Stimulated activated CD8-positive, alpha-beta memory T cell treated with anti-CD3 and anti-CD28 coated beads, Interleukin-7, amount 100 ng/mL, for 1 hour (primary cell): ENCODE measurements around the gene OLFML1.

ENCODE experiments used
- DNase-seq, 2 donors: peaks; one replicate each; pipeline ENCODE4 v3.0.0-alpha.2; 2020; ENCODE audit warnings: low read depth in 2 of 2

Gene OLFML1

DNA sequence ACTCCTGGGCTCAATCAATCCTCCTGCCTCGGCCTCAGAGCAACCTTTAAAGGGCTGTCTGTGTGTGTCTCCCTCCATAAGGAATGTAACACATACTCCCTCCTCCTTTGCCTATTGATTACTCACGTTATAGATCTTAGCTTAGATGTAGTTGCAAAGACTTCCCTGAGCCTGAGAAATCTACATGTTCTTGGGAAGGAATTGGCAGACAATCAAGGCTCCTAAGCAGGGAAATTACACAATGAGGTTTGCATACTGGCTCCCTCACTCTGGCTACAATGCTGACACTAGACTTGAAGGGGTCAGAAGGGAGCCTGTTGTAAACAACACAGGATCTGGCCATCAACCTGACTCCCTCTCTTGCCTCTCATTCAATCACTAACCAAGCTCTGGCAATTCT lies 5.2 kb upstream of the OLFML1 start:
- DNase-seq, result no peak

- no peak for DNase-seq
Observed at GRCh38 chr11:7484131-7484530, 1.2 kb upstream of the OLFML1 start.

DNA sequence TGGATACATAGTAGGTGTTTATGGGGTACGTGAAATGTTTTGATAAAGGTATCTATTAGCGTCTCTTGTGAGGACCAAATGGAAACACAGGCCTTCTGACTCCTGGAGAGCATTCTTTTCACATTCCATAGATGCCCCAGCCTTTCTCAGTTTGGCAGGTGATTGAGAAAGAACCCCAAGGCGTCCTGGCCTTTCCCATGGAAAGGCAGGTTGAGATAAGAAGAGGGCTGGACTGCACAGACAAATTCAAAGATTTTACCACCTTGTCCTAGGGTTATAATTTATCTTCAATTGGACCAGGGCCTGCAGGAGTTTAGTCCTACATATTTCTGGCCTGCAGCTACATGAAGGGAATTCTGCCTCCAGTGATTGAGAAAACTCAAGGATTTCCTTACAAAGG lies 661 bp upstream of the OLFML1 start:
- DNase-seq, result no peak

DNA sequence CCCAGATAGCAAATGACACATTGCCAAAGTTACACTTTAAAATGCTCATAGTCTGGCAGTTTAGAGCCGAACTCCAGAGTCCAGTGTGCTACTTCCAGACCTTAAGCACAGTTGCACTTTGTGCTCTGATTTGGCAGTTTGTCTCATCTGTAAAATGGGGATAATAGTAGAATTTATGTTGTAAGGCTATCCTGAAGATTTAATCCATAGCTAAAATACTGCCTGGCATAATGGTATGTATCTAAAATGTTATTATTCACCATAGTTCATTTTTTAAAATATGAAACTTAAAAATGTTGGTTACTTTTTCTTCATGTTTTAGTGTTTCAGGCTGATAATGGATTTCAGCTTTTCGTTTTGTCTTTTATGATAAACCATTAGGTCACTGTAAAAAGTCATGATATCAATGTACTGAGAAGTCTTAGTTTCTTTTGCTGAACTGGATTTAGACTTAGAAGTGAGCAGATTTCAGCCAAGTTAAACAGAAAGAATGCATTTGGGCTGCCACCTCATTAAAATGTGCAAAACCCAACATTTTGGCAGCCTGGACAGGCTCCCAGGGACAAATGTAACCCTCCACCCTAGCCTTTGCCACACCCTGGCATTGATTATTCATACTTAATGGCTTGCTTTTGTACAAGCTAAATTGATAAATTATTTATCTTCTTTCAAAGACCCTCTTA lies 933 bp downstream of the OLFML1 start:
- DNase-seq, result no peak

DNA sequence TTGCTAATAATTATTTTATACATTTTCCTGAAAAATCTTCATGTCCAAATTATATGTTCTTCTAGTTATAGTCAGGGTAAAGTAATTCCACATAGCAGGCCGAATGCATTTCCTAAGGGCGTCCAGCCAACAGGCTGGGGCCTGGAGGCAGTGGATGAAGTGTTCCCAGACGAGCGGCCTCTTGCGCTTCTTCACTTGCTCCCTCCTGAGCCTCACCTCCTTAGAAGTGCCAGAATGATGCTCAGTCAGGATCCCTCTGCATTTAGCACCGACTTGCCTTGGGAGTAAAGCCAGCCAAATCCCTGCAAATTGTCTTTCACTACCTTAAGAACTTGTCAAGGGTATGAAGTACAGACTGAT lies 1.5 kb downstream of the OLFML1 start:
- DNase-seq, result no peak

GRCh38 chr11:7487360-7487759 lies 2.1 kb downstream of the OLFML1 start:
- DNase-seq, result no peak

DNA sequence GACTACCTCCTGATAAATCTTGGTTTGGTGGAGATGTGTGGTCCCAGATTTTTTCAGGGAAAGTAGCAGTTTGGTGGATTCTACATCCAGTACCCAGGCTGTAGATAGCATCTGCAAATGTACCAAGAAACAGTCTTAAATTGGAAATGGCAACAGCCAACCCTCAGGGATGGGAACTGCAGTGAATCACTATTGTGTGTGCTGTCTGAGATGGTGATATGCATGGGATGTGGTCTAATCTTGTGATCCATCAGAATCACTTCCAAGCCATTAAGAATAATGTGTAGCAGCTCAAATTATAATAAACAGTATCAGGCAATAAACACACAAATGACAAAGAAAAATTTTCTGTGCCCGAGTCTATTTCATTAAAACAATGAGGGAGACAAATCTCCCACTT lies 3.4 kb downstream of the OLFML1 start:
- no peak for DNase-seq

- DNase-seq, result no peak
Observed at GRCh38 chr11:7489376-7489775, 4.1 kb downstream of the OLFML1 start.

- DNase-seq, result no peak
Observed at GRCh38 chr11:7490054-7490453, 4.7 kb downstream of the OLFML1 start.

- DNase-seq, result no peak
Observed at GRCh38 chr11:7490535-7490934, 5.2 kb downstream of the OLFML1 start.

DNA sequence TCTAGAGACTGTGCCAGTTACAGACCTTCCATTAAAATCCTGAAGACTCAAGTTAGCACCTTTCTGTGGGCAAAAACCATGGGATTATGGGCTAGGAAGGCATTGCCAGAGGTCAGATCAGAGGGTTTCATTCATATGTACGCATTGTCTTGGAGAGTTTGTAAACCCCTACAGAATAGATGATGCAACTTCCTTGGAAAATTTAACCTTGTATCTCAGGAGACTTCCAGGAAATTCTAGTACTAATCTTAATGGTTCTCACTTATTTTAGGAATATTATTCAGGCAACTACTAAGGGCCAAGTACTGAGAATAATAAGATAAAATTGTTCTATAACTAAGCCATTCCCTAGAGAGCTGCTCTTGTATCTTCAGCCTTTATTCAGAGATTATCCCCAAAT lies 6.9 kb downstream of the OLFML1 start:
- DNase-seq, result no peak

GRCh38 chr11:7493670-7494069 lies 8.4 kb downstream of the OLFML1 start:
- DNase-seq, result no peak

DNA sequence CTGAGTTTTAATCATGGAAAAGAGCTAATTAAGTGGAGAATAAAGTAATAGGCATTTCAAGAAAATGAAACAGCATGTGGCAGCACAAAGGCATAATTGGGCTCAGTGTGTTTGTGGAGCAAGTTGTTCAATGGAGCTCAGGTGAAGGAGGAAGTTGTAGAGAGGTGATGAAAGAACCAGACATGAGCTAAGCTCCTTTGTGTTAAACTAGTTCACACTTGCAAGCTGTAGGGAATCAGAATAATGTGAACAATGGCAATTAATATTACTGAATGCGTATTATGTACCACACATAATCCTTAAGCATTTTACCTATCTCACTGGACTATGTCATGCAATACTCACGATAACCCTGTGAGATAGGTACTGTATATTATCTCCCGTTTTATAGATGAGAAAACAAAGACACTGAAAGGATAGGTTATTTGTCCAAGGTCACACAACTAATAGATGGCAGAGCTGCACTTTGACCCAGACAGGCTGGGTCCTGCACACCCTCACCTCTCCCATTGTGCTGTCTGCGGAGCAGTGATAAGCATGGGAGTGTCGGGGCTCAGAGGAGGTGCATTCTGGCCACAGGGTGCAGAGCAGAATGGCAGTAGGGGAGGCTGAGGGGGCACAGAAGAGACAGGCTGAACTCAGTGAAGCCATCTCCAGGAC lies 8.9 kb downstream of the OLFML1 start:
- no peak for DNase-seq

DNA sequence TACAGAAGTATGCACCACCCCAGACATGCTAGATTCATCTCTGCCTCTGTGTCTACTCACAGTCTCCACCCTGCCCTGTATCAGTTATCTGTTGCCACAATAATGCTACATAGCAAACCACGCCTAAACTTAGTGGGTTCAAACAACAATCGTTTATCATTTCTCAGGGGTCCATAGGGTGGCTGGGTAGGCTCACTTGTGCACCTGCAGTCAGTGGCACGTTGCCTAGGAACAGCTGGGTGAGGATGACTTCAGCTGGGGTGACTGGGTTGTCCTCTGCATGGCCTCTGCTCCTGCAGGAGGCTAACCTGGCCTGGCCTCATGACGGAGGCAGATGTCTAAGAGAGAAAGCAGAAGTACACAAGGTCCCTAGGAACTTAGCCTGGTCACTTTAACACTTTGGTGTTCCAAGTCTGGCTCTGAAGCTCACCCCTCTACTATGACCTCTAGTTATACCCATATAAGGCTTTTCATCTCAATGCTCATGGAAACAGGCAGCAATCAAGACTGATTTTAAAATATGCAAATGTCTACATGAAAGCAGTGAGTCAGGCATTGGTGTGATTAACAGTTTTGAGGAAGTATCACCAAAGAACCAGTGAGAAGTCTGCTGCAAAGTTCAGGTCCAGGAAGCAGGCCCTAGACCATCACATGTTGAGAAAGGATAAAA lies 10.7 kb downstream of the OLFML1 start:
- no peak for DNase-seq

DNA sequence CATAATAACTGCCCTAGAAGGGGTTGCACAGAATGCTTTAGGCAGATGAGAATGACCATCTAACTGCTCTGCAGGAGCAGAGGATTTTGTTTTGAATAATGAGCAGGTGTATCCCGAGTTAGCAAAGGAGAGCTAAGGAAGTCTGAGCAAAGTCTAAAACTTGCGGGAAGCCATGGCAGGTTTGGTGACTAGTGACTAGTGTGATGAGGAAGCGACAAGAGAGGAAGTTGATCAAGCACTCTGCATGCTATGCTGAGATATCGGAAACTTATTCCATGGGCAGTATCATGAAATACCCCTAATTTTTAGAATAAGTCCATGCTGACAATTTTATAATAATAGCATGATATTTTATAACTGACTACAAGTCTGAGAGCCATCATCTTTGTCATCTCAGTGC lies 12.9 kb downstream of the OLFML1 start:
- no peak for DNase-seq

GRCh38 chr11:7499081-7499480 lies 13.8 kb downstream of the OLFML1 start:
- DNase-seq, result no peak

DNA sequence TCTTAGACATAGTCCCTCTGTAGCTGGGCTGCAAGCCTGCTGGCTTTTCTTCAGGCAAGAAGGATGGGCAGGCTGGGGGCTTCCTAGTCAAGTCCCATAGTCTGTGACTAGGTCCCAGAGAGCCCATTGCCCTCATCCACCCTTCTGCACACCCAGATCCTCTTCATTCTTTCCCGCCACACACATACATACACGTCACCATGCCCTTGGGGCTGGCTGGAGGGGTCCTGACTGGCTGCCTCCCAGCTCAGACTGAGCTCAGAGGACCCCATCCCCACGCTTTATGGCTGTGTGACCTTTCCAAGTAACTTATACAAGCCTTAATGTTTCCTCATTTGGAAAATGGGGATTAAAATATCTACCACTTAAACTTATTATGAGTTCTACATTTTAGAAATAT lies 14.9 kb downstream of the OLFML1 start:
- no peak for DNase-seq

- DNase-seq, result no peak
Observed at GRCh38 chr11:7501251-7501650, 15.9 kb downstream of the OLFML1 start.

DNA sequence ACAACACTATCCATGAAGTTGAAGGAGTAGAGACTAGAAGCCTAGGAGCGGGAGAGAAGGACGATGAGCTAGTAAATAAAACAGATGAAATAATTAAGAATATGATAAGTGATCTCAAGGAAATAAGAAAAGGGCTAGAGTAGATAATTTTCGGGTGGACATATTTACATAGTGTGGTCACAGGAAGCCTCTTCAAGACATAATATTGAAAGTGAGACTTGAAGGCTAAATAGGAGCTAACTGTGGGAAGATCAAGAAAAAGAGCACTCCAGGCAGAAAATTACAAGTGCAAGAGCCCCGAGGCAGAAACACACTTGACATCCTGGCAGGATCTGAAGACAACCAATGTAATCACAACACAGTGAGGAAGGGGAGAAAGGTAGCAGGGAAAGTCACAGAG lies 16.6 kb downstream of the OLFML1 start:
- no peak for DNase-seq

GRCh38 chr11:7506243-7506642 lies 20.9 kb downstream of the OLFML1 start:
- DNase-seq, result no peak

DNA sequence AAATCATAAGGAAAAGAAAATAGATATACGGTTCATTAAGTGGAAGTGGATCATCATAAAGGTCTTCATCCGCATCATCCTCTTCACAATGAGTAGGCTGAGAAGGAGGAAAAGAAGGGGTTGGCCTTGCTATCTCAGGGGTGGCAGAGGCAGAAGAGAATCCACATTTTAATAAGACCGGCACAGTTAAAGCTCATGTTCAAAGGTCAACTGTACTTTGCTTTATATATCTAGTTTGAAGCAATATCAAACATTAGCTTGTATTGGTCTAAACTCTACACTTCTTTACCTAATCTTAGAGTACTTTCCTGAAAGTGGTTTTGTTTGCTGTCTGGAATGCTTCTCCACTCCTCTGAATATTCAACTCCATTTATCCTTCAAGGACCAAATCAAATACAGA lies 22.8 kb downstream of the OLFML1 start:
- no peak for DNase-seq

- no peak for DNase-seq
Observed at GRCh38 chr11:7509966-7510365, 24.7 kb downstream of the OLFML1 start.

DNA sequence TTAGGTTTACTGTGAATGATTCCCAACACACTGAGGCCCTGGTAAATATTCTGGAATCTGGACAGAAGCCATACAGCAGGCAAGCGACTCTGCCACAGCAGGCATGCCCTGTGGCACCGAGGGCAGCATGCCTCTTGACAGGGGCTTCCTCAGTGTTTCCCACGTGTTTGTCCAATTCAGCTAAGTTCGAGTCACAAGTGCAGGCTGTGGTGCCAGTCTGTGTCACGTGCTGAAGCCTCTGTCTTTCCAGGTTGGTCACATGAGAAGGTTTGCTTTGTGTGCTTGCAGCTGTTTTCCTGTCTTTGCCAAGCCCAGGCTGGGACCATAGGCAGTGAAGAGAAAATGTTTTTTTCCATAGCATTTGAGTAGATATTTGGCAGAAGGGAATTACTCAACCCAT lies 26.1 kb downstream of the OLFML1 start:
- DNase-seq, result no peak
